ENCODE results near the gene TAF7. TPM values are rescaled to one million over a fixed set of nuclear protein-coding genes. Genes with fewer than 3 reads are reported as not detected.

TAF7 gene
- total RNA-seq, 1 experiment from 2014 or later = 90.3 TPM

DNA sequence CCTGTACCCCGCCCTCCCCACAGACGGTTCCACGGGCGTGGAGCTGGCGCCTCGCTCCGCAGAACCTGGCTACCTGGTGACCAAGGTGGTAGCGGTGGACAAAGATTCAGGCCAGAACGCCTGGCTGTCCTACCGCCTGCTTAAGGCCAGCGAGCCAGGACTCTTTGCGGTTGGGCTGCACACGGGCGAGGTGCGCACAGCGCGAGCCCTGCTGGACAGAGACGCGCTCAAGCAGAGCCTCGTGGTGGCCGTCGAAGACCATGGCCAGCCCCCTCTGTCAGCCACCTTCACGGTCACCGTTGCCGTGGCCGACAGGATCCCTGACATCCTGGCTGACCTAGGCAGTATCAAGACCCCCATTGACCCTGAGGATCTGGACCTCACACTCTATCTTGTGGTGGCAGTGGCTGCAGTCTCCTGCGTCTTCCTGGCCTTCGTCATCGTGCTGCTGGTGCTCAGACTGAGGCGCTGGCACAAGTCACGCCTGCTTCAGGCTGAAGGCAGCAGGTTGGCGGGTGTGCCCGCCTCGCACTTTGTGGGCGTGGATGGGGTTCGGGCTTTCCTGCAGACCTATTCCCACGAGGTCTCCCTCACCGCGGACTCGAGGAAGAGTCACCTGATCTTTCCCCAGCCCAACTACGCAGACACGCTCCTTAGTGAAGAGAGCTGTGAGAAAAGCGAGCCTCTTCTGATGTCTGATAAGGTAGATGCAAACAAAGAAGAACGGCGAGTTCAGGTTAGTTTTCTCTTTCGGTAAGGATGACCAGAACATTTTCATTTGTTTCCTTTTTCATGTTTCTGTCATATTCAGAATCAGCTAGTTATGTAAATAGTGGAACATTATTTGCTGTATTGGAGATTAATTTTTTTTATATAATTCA, 45.7 kb upstream of the TAF7 start:
- Histone ChIP-seq H2AFZ (ENCODE audit: low read length) (no peak overlapping the region), H4K20me1 (ENCODE audit: control insufficient read depth, insufficient read depth, insufficient read length) (no peaks in the 10 kb centered on the region), H2BK20ac (ENCODE audit: low read depth, low read length, poor library complexity, severe bottlenecking) (no peak overlapping the region), H3K23ac (ENCODE audit: insufficient read length, low read depth, low read length) (no peak overlapping the region), H3K79me2 (ENCODE audit: insufficient read depth, low read length) (no peaks in the 10 kb centered on the region), H2BK120ac (ENCODE audit: low read depth, low read length, poor library complexity, severe bottlenecking) (no peak overlapping the region), H3K9me3 (ENCODE audit: control insufficient read depth, low read depth, low read length) (peaks cover 31% of the 10 kb centered on the region), H3K4ac (ENCODE audit: low read depth, low read length) (no peak overlapping the region), H2AK5ac (ENCODE audit: insufficient read length, low read length) (no peak overlapping the region), H2BK15ac (ENCODE audit: low read depth, low read length) (no peak overlapping the region), H3K79me1 (ENCODE audit: insufficient read depth, low read depth, low read length, poor library complexity, severe bottlenecking) (no peaks in the 10 kb centered on the region), H4K8ac (replicated peaks; ENCODE audit: insufficient read length, low read depth, low read length) (no peak overlapping the region), H3K56ac (ENCODE audit: insufficient read length, low read depth, low read length) (no peak overlapping the region), H3K23me2 (ENCODE audit: insufficient read length, low read depth, low read length, poor library complexity, severe bottlenecking) (no peaks in the 10 kb centered on the region), H3K27me3 (ENCODE audit: insufficient read depth, low read length) (no peaks in the 10 kb centered on the region), H2BK12ac (ENCODE audit: insufficient read length, low read depth, low read length) (no peak overlapping the region), H4K5ac (ENCODE audit: insufficient read length, low read depth, low read length) (no peak overlapping the region), H4K91ac (ENCODE audit: insufficient read length, low read depth, low read length) (no peak overlapping the region), H3K18ac (ENCODE audit: insufficient read length, low read depth, low read length) (no peak overlapping the region), H3K14ac (ENCODE audit: insufficient read depth, low read length) (no peak overlapping the region), H2BK5ac (ENCODE audit: insufficient read length, low read length) (no peak overlapping the region), H3K27ac (ENCODE audit: insufficient read length, low read depth, low read length) (no peak overlapping the region), H3K4me1 (ENCODE audit: insufficient read depth, low read length) (no peaks in the 10 kb centered on the region), H3K9ac (ENCODE audit: extremely low read depth, insufficient read length, low read length) (no peak overlapping the region), H3K4me2 (ENCODE audit: insufficient read depth, insufficient read length, low read length) (no peak overlapping the region), H3T11ph (ENCODE audit: low read length) (no peak overlapping the region)
- WGBS (ENCODE audit: extremely low coverage, insufficient read length, low lambda C conversion rate) = no CpG with 5 or more reads among the region's 46 CpGs
- H3K36me3 Mint-ChIP-seq (ENCODE audit: insufficient read depth in 1 of 3, low read depth in 3 of 3) = peaks cover 44 to 60% (median 56%) of the 10 kb centered on the region in 3 experiments
- peaks cover 9% of the 10 kb centered on the region for H3K27me3 Mint-ChIP-seq (ENCODE audit: low read depth)
- no peak overlapping the region for H3K27ac Mint-ChIP-seq
- peaks cover 65 to 72% of the 10 kb centered on the region in 2 experiments for H3K9me3 Mint-ChIP-seq
- no peak for DNase-seq
- H3K4me3 Mint-ChIP-seq = no peak overlapping the region
- TF ChIP-seq, protein P1, sequence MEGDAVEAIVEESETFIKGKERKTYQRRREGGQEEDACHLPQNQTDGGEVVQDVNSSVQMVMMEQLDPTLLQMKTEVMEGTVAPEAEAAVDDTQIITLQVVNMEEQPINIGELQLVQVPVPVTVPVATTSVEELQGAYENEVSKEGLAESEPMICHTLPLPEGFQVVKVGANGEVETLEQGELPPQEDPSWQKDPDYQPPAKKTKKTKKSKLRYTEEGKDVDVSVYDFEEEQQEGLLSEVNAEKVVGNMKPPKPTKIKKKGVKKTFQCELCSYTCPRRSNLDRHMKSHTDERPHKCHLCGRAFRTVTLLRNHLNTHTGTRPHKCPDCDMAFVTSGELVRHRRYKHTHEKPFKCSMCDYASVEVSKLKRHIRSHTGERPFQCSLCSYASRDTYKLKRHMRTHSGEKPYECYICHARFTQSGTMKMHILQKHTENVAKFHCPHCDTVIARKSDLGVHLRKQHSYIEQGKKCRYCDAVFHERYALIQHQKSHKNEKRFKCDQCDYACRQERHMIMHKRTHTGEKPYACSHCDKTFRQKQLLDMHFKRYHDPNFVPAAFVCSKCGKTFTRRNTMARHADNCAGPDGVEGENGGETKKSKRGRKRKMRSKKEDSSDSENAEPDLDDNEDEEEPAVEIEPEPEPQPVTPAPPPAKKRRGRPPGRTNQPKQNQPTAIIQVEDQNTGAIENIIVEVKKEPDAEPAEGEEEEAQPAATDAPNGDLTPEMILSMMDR (conservative IDR thresholded peaks at IDR 0.05) = no peak
- H3K4me1 Mint-ChIP-seq = peaks cover 4 to 13% of the 10 kb centered on the region in 2 experiments; a peak in 3 of 4 replicates

Data from H9 (cell line).